Activated T-cell treated with anti-CD3 and anti-CD28 coated beads, Interleukin-2, amount 50 U/mL, for 24 hours (primary cell): Measurements from ENCODE around the gene SMG6.
"Not testable (repeated sequence)": the region's sequence is repeated elsewhere in the genome, so short reads cannot be mapped to it uniquely, and the experiment has no call there.

ENCODE experiments used
- DNase-seq: peaks from one replicate; pipeline ENCODE4 v3.0.0-alpha.2; 2020
- H3K27ac Mint-ChIP-seq: 2 replicates; pipeline ENCODE4 v1.8.0; 2020; ENCODE audit warnings: mild to moderate bottlenecking, mixed read lengths
- H3K27me3 Mint-ChIP-seq: 2 replicates; pipeline ENCODE4 v1.8.0; 2020; ENCODE audit warnings: mixed read lengths
- H3K36me3 Mint-ChIP-seq: 2 replicates; pipeline ENCODE4 v1.8.0; 2020; ENCODE audit warnings: low read depth, mixed read lengths
- H3K4me1 Mint-ChIP-seq: 2 replicates; pipeline ENCODE4 v1.8.0; 2020; ENCODE audit warnings: low read depth, mixed read lengths
- H3K4me3 Mint-ChIP-seq: 2 replicates; pipeline ENCODE4 v1.8.0; 2020; ENCODE audit warnings: mild to moderate bottlenecking, moderate library complexity, mixed read lengths
- H3K9me3 Mint-ChIP-seq: 2 replicates; pipeline ENCODE4 v1.8.0; 2020; ENCODE audit warnings: mixed read lengths

SMG6 gene

GRCh38 chr17:2199386-2199785 is 104.2 kb downstream of the SMG6 start:
- not testable (repeated sequence) for H3K4me3 Mint-ChIP-seq, H3K27me3 Mint-ChIP-seq, H3K27ac Mint-ChIP-seq, DNase-seq, H3K9me3 Mint-ChIP-seq
- H3K4me1 Mint-ChIP-seq = peaks cover 57% of the 10 kb centered on the region
- H3K36me3 Mint-ChIP-seq = peaks cover 41% of the 10 kb centered on the region

GRCh38 chr17:2198927-2199326 is 104.7 kb downstream of the SMG6 start:
- no peaks in the 10 kb centered on the region for H3K27me3 Mint-ChIP-seq
- H3K4me3 Mint-ChIP-seq = no peak overlapping the region
- no peaks in the 10 kb centered on the region for H3K9me3 Mint-ChIP-seq
- no peak overlapping the region for H3K27ac Mint-ChIP-seq
- no peak for DNase-seq
- H3K36me3 Mint-ChIP-seq = peaks cover 41% of the 10 kb centered on the region
- peaks cover 60% of the 10 kb centered on the region for H3K4me1 Mint-ChIP-seq

GRCh38 chr17:2197271-2197670 is 106.3 kb downstream of the SMG6 start:
- Mint-ChIP-seq H3K36me3 (peaks cover 35% of the 10 kb centered on the region), H3K27ac (no peak overlapping the region), H3K4me3 (no peak overlapping the region), H3K27me3 (no peaks in the 10 kb centered on the region), H3K9me3 (no peaks in the 10 kb centered on the region), H3K4me1 (peaks cover 63% of the 10 kb centered on the region)
- DNase-seq = no peak

DNA sequence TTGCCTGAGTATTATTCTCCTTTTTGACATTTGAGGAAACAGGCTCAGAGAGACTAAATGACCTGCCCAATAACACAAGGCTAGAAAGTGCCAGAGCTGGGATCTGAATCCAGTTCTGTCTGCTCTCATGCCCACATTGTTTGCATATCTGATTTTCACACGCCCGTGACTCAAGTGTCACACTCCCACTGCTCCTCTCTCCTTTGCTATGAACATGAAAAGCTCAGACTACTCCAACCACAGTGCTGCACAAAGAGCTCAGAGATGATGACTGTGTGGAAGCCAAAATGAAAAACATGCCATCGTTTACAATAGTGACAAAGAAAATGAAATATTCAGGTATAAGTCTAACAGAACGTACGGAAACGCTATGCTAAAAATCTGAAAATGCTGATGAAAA is 107.9 kb downstream of the SMG6 start:
- DNase-seq = peak; percentile 58
- H3K4me1 Mint-ChIP-seq = peaks cover 69% of the 10 kb centered on the region
- H3K36me3 Mint-ChIP-seq = peaks cover 33% of the 10 kb centered on the region

DNA sequence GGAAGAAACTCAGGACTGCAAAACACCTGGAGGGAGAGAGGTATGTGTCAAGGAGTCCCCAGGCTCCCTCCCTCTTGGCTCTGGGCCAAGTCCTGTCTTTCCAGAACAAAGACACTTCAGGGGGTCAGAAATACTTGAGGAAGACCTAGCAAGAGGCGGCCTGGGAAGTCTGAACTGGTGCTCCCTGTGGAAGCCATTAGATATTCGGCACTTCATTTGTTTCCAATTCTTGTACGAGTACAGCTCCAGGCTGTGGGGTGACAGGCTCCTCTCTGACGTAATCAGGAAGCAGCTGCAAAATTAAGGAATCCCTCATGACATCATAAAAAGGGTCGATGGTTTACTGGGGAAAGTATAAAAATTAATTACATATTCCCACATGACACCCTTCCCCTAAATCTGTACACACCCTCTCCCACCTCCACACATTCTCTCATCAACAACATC is 108.7 kb downstream of the SMG6 start:
- H3K4me3 Mint-ChIP-seq = no peak overlapping the region
- H3K27me3 Mint-ChIP-seq = no peaks in the 10 kb centered on the region
- H3K27ac Mint-ChIP-seq = peak overlapping the region; percentile 35
- H3K4me1 Mint-ChIP-seq = peaks cover 74% of the 10 kb centered on the region
- peaks cover 32% of the 10 kb centered on the region for H3K36me3 Mint-ChIP-seq
- H3K9me3 Mint-ChIP-seq = no peaks in the 10 kb centered on the region
- no peak for DNase-seq

More for the DNA sequence above, 107.9 kb downstream of the SMG6 start:
- no peaks in the 10 kb centered on the region for H3K27me3 Mint-ChIP-seq
- H3K9me3 Mint-ChIP-seq = no peaks in the 10 kb centered on the region
- H3K27ac Mint-ChIP-seq = peak overlapping the region; percentile 88
- peak overlapping the region; percentile 15 for H3K4me3 Mint-ChIP-seq

GRCh38 chr17:2192367-2193057 is 111.1 kb downstream of the SMG6 start:
- H3K4me3 Mint-ChIP-seq = peak overlapping the region; percentile 6
- H3K4me1 Mint-ChIP-seq = peaks cover 74% of the 10 kb centered on the region
- peaks cover 46% of the 10 kb centered on the region for H3K36me3 Mint-ChIP-seq
- no peaks in the 10 kb centered on the region for H3K27me3 Mint-ChIP-seq
- peak overlapping the region; percentile 90 for H3K27ac Mint-ChIP-seq
- peak; percentile 64 for DNase-seq
- H3K9me3 Mint-ChIP-seq = no peaks in the 10 kb centered on the region

DNA sequence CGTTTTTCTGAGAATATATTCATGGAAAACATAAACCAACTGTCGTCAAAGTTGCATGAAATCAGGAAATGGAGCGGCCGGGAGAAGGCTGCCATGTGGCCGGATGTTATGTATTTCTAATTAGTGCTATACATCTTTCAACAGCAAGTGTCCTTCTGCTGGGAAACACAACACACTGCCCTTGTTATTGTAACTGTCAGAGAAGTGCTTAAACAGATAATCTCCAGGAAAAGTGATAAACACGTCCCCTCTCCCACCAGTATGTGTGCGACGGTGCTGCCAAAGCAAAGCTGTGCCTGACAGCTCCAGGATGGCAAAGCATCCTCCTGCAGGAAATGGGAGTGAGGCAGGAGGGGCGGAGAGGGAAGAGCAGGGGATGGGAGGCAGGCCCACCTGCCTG is 111.8 kb downstream of the SMG6 start:
- peaks cover 51% of the 10 kb centered on the region for H3K36me3 Mint-ChIP-seq
- H3K4me3 Mint-ChIP-seq = peak overlapping the region; percentile 6
- DNase-seq = no peak

DNA sequence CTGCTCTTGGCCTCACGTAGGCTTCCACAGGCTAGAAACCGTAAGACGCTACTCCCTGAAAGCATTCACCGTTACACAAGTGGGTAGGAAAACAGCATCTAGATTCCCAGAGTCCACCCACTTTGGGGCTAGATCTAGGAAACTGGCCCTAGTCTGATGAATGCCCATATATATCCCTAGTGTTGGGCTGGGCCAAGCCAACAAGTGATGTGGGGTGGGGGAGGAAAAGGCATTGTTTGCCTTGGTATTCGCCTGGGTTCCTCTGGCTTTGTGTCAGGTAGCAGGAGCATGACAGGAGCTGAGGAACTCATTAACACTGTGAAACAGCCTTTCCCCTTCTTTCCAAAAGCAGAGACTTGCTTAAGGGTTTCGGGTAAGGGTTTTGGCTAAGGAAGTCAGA is 112.4 kb downstream of the SMG6 start:
- no peaks in the 10 kb centered on the region for H3K9me3 Mint-ChIP-seq
- H3K27ac Mint-ChIP-seq = no peak overlapping the region
- peaks cover 57% of the 10 kb centered on the region for H3K36me3 Mint-ChIP-seq
- no peaks in the 10 kb centered on the region for H3K27me3 Mint-ChIP-seq
- no peak overlapping the region for H3K4me3 Mint-ChIP-seq
- no peak for DNase-seq
- H3K4me1 Mint-ChIP-seq = peaks cover 63% of the 10 kb centered on the region

More for the DNA sequence above, 111.8 kb downstream of the SMG6 start:
- Mint-ChIP-seq H3K4me1 (peaks cover 69% of the 10 kb centered on the region), H3K27ac (peak overlapping the region; percentile 90), H3K9me3 (no peaks in the 10 kb centered on the region), H3K27me3 (no peaks in the 10 kb centered on the region)

GRCh38 chr17:2190014-2190413 is 113.6 kb downstream of the SMG6 start:
- peaks cover 65% of the 10 kb centered on the region for H3K36me3 Mint-ChIP-seq

GRCh38 chr17:2188971-2189630 is 114.5 kb downstream of the SMG6 start:
- no peak overlapping the region for H3K4me3 Mint-ChIP-seq
- no peaks in the 10 kb centered on the region for H3K9me3 Mint-ChIP-seq
- no peak overlapping the region for H3K27ac Mint-ChIP-seq
- no peak for DNase-seq
- peaks cover 58% of the 10 kb centered on the region for H3K36me3 Mint-ChIP-seq
- H3K27me3 Mint-ChIP-seq = no peaks in the 10 kb centered on the region
- peaks cover 42% of the 10 kb centered on the region for H3K4me1 Mint-ChIP-seq

More at GRCh38 chr17:2190014-2190413, 113.6 kb downstream of the SMG6 start:
- H3K27me3 Mint-ChIP-seq = no peaks in the 10 kb centered on the region
- H3K4me3 Mint-ChIP-seq = no peak overlapping the region
- H3K4me1 Mint-ChIP-seq = peaks cover 51% of the 10 kb centered on the region
- no peaks in the 10 kb centered on the region for H3K9me3 Mint-ChIP-seq
- no peak for DNase-seq
- no peak overlapping the region for H3K27ac Mint-ChIP-seq

- no peak for DNase-seq
- H3K27ac Mint-ChIP-seq = no peak overlapping the region
- no peak overlapping the region for H3K4me3 Mint-ChIP-seq
Observed at GRCh38 chr17:2187758-2188157, 115.8 kb downstream of the SMG6 start.

GRCh38 chr17:2186937-2187336 is 116.6 kb downstream of the SMG6 start:
- no peaks in the 10 kb centered on the region for H3K9me3 Mint-ChIP-seq
- DNase-seq = no peak
- H3K4me3 Mint-ChIP-seq = no peak overlapping the region
- H3K36me3 Mint-ChIP-seq = peaks cover 66% of the 10 kb centered on the region
- no peak overlapping the region for H3K27ac Mint-ChIP-seq
- no peaks in the 10 kb centered on the region for H3K27me3 Mint-ChIP-seq
- H3K4me1 Mint-ChIP-seq = peaks cover 22% of the 10 kb centered on the region

More at GRCh38 chr17:2187758-2188157, 115.8 kb downstream of the SMG6 start:
- H3K9me3 Mint-ChIP-seq = no peaks in the 10 kb centered on the region
- peaks cover 30% of the 10 kb centered on the region for H3K4me1 Mint-ChIP-seq
- peaks cover 61% of the 10 kb centered on the region for H3K36me3 Mint-ChIP-seq
- no peaks in the 10 kb centered on the region for H3K27me3 Mint-ChIP-seq

- Mint-ChIP-seq H3K27ac (no peak overlapping the region), H3K4me3 (no peak overlapping the region), H3K36me3 (peaks cover 74% of the 10 kb centered on the region), H3K27me3 (no peaks in the 10 kb centered on the region), H3K9me3 (no peaks in the 10 kb centered on the region), H3K4me1 (peaks cover 6% of the 10 kb centered on the region)
- DNase-seq = no peak
Observed at GRCh38 chr17:2184993-2185931, 118.3 kb downstream of the SMG6 start.

- Mint-ChIP-seq H3K9me3 (no peaks in the 10 kb centered on the region), H3K4me3 (no peak overlapping the region), H3K36me3 (peaks cover 79% of the 10 kb centered on the region), H3K4me1 (no peaks in the 10 kb centered on the region), H3K27me3 (no peaks in the 10 kb centered on the region), H3K27ac (no peak overlapping the region)
- no peak for DNase-seq
Observed at GRCh38 chr17:2183346-2183745, 120.2 kb downstream of the SMG6 start.
